IMR-90 (cell line): ENCODE data around the gene DNMT3A. TPM values are rescaled to one million over a fixed set of nuclear protein-coding genes. Genes with fewer than 3 reads are reported as not detected.

Experiments used
- ATAC-seq: fragments of 200-7000 bp; cut with Tn5 transposase; 2 replicates; pipeline ENCODE4 v1.9.1; 2020; ENCODE audit warnings: low read depth, mild to moderate bottlenecking, moderate library complexity
- BruUV-seq: library from RNA; stranded (reverse); fragments of 400-500 nt; replicated peaks from 2 replicates; lab custom pipeline; 2021; lab: Mats Ljungman, UMichigan
- CTCF ChIA-PET: fragments of 300-600 bp; formaldehyde crosslinking; extraction: SDS; loops from one replicate; lab custom pipeline; 2021; ENCODE audit warnings: antibody characterized with exemption; lab: Yijun Ruan, JAX
- POLR2A ChIA-PET: fragments of 300-600 bp; sonication (Branson Sonifier 250); formaldehyde crosslinking; loops from one replicate; lab custom pipeline; 2022; ENCODE audit warnings: antibody characterized with exemption; ENCODE audit not compliant: unreplicated experiment; lab: Charles Lee
- DNase-seq: peaks from one replicate; pipeline ENCODE4 v3.0.0; 2013
- H2AFZ ChIP-seq: replicated peaks from 2 replicates; pipeline ENCODE3; 2013; ENCODE audit warnings: low read length, mild to moderate bottlenecking; ENCODE audit not compliant: poor library complexity
- H2AK5ac ChIP-seq: 2 replicates; pipeline ENCODE4 v1.6.1; 2013; ENCODE audit warnings: low read depth, low read length, inconsistent platforms
- H2AK9ac ChIP-seq: replicated peaks from 2 replicates; pipeline ENCODE3; 2013; ENCODE audit warnings: mild to moderate bottlenecking, low read depth, low read length, moderate library complexity; ENCODE audit not compliant: poor library complexity
- H2BK120ac ChIP-seq: 2 replicates; pipeline ENCODE4 v1.6.1; 2013; ENCODE audit warnings: low read depth, low read length, inconsistent platforms
- H2BK15ac ChIP-seq: 3 replicates; pipeline ENCODE4 v1.6.1; 2013; ENCODE audit warnings: low read depth, low read length, inconsistent platforms
- H2BK20ac ChIP-seq: 2 replicates; pipeline ENCODE4 v1.6.1; 2013; ENCODE audit warnings: low read depth, mild to moderate bottlenecking, inconsistent platforms, low read length, moderate library complexity
- H2BK5ac ChIP-seq: 2 replicates; pipeline ENCODE4 v1.6.1; 2013; ENCODE audit warnings: mild to moderate bottlenecking, low read depth, low read length, inconsistent platforms; ENCODE audit not compliant: poor library complexity, severe bottlenecking
- H3K14ac ChIP-seq: replicated peaks from 2 replicates; pipeline ENCODE4 v1.6.1; 2013; ENCODE audit warnings: low read depth, low read length, inconsistent platforms
- H3K18ac ChIP-seq: 2 replicates; pipeline ENCODE4 v1.6.1; 2013; ENCODE audit warnings: low read depth, low read length, control low read depth
- H3K23ac ChIP-seq: 2 replicates; pipeline ENCODE4 v1.6.1; 2013; ENCODE audit warnings: low read depth, low read length, inconsistent platforms
- H3K27ac ChIP-seq: 2 replicates; pipeline ENCODE4 v1.5.1; 2013; ENCODE audit warnings: mild to moderate bottlenecking, control low read depth, low read length; ENCODE audit not compliant: insufficient read depth
- H3K27me3 ChIP-seq: 2 replicates; pipeline ENCODE4 v1.6.1; 2013; ENCODE audit warnings: low read length; ENCODE audit not compliant: control insufficient read depth, insufficient read depth
- H3K36me3 ChIP-seq: 2 replicates; pipeline ENCODE4 v1.6.1; 2013; ENCODE audit warnings: low read length, mixed read lengths; ENCODE audit not compliant: control insufficient read depth, insufficient read depth
- H3K4ac ChIP-seq: 2 replicates; pipeline ENCODE4 v1.6.1; 2013; ENCODE audit warnings: low read depth, low read length, inconsistent platforms
- H3K4me1 ChIP-seq: 2 replicates; pipeline ENCODE4 v1.6.1; 2013; ENCODE audit warnings: low read length, mixed read lengths; ENCODE audit not compliant: control insufficient read depth, insufficient read depth
- H3K4me2 ChIP-seq: 2 replicates; pipeline ENCODE4 v1.6.1; 2013; ENCODE audit warnings: low read depth, mild to moderate bottlenecking, control low read depth, low read length, moderate library complexity
- H3K4me3 ChIP-seq: 2 replicates; pipeline ENCODE4 v1.5.1; 2013; ENCODE audit warnings: low read depth, mild to moderate bottlenecking, control low read depth, low read length, moderate library complexity; ENCODE audit not compliant: insufficient read depth
- H3K56ac ChIP-seq: 2 replicates; pipeline ENCODE4 v1.6.1; 2013; ENCODE audit warnings: low read length, inconsistent platforms; ENCODE audit not compliant: insufficient read depth; ENCODE audit errors: extremely low read depth
- H3K79me1 ChIP-seq, 2 experiments: 2 replicates each; pipeline ENCODE4 v1.6.1; 2013; ENCODE audit warnings: low read length in 2 of 2, inconsistent platforms in 1 of 2, low read depth in 1 of 2
- H3K9ac ChIP-seq: 2 replicates; pipeline ENCODE4 v1.6.1; 2013; ENCODE audit warnings: low read depth, low read length, control low read depth
- H3K9me1 ChIP-seq: 2 replicates; pipeline ENCODE4 v1.6.1; 2013; ENCODE audit warnings: low read length, inconsistent platforms; ENCODE audit not compliant: insufficient read depth
- H3K9me3 ChIP-seq: 2 replicates; pipeline ENCODE4 v1.6.1; 2013; ENCODE audit warnings: low read length; ENCODE audit not compliant: control insufficient read depth, insufficient read depth
- H4K20me1 ChIP-seq: 2 replicates; pipeline ENCODE4 v1.6.1; 2013; ENCODE audit warnings: low read length, inconsistent platforms; ENCODE audit not compliant: insufficient read depth
- H4K5ac ChIP-seq: 2 replicates; pipeline ENCODE4 v1.6.1; 2013; ENCODE audit warnings: mild to moderate bottlenecking, low read depth, low read length, control low read depth
- H4K8ac ChIP-seq, 2 experiments: 2 replicates each; pipeline ENCODE4 v1.6.1; 2013; ENCODE audit warnings: low read depth in 2 of 2, low read length in 2 of 2, control low read depth in 1 of 2, inconsistent platforms in 1 of 2
- H4K91ac ChIP-seq: 2 replicates; pipeline ENCODE4 v1.6.1; 2013; ENCODE audit warnings: low read depth, low read length, inconsistent platforms; ENCODE audit not compliant: insufficient read depth
- BHLHE40 ChIP-seq: fragments of 150-350 bp; IDR thresholded peaks from 2 replicates; pipeline ENCODE4 v1.6.1; 2016; ENCODE audit warnings: mild to moderate bottlenecking, low read depth, low read length
- CEBPB ChIP-seq: IDR thresholded peaks from 2 replicates; pipeline ENCODE4 v1.6.1; 2012; ENCODE audit warnings: low read depth, low read length, improper control_type of control experiment
- CHD1 ChIP-seq: IDR thresholded peaks from 2 replicates; pipeline ENCODE4 v1.6.1; 2012; ENCODE audit warnings: low read depth, low read length, improper control_type of control experiment
- CTCF ChIP-seq: conservative IDR thresholded peaks from 2 replicates; pipeline ENCODE4 v1.5.1; 2012; ENCODE audit warnings: mild to moderate bottlenecking, low read depth, low read length, improper control_type of control experiment
- ELK1 ChIP-seq: fragments of 150-350 bp; IDR thresholded peaks from 2 replicates; pipeline ENCODE4 v1.6.1; 2016; ENCODE audit warnings: low read depth, mild to moderate bottlenecking, low read length, moderate library complexity, borderline replicate concordance
- MAZ ChIP-seq: IDR thresholded peaks from 2 replicates; pipeline ENCODE4 v1.6.1; 2012; ENCODE audit warnings: low read depth, mild to moderate bottlenecking, low read length, improper control_type of control experiment, moderate library complexity, borderline replicate concordance
- NFE2L2 ChIP-seq: fragments of 150-350 bp; IDR thresholded peaks from 2 replicates; pipeline ENCODE4 v1.6.1; 2016; ENCODE audit warnings: low read depth, mild to moderate bottlenecking, low read length
- POLR2A ChIP-seq: IDR thresholded peaks from 2 replicates; pipeline ENCODE4 v1.6.1; 2012; ENCODE audit warnings: mild to moderate bottlenecking, low read depth, low read length
- RCOR1 ChIP-seq: IDR thresholded peaks from 2 replicates; pipeline ENCODE4 v1.6.1; 2012; ENCODE audit warnings: mild to moderate bottlenecking, low read length, improper control_type of control experiment; ENCODE audit not compliant: insufficient replicate concordance
- RFX5 ChIP-seq: IDR thresholded peaks from 2 replicates; pipeline ENCODE4 v1.8.0; 2012; ENCODE audit warnings: low read depth, mild to moderate bottlenecking, low read length, moderate library complexity
- SMC3 ChIP-seq: fragments of 150-350 bp; IDR thresholded peaks from 2 replicates; pipeline ENCODE4 v1.6.1; 2016; ENCODE audit warnings: low read depth, mild to moderate bottlenecking, antibody characterized with exemption, low read length, moderate library complexity
- USF2 ChIP-seq: fragments of 150-350 bp; IDR thresholded peaks from 2 replicates; pipeline ENCODE4 v1.6.1; 2017; ENCODE audit warnings: mild to moderate bottlenecking, antibody characterized with exemption, low read length, low read depth
- WGBS, 2 experiments: methylation state at CpG; one replicate each; pipeline versions ENCODE4 v1.1.5 to v1.1.7; 2013; ENCODE audit warnings: missing lambda C conversion rate in 2 of 2; ENCODE audit not compliant: insufficient read length in 1 of 2; ENCODE audit errors: extremely low coverage in 2 of 2; 5-methylcytosine and 5-hydroxymethylcytosine counted together
- dilution Hi-C: fragments of 300-500 bp; cut with HindIII; formaldehyde crosslinking; loops from one replicate; pipeline ENCODE4 v1.14.3; 2018; ENCODE audit warnings: low sequenced_read_pairs; ENCODE audit not compliant: unreplicated experiment
- in situ Hi-C: fragments of 300-500 bp; cut with MboI; formaldehyde crosslinking; loops from 3 replicates; pipeline ENCODE4 v1.14.3; 2019; ENCODE audit warnings: low sequenced_read_pairs, inconsistent platforms, mixed read lengths
- intact Hi-C: fragments of 100-400 bp; cut with micrococcal nuclease; formaldehyde crosslinking; loops from 2 replicates; pipeline ENCODE4 v1.10.0; 2022
- polyA plus RNA-seq, 3 experiments: library from polyadenylated mRNA; depleted of rRNA; stranded (reverse); fragments of >200 nt; gene quantifications; 2 replicates each; pipeline ENCODE4 v1.2.3, GENCODE V29; 2012; ENCODE audit warnings: low replicate concordance in 1 of 3
- total RNA-seq: library from RNA; depleted of rRNA; stranded (reverse); fragments of >200 nt; gene quantifications from 2 replicates; pipeline ENCODE4 v1.2.3, GENCODE V29; 2012

The DNMT3A gene
- total and polyA plus RNA-seq, 2 of the 4 experiments (the other 2 are of a cell fraction), result 4.4 to 9.7 TPM

- H3K18ac ChIP-seq, result no peak overlapping the region
- no peak overlapping the region for H2BK5ac ChIP-seq
- no peaks in the 10 kb centered on the region for H3K36me3 ChIP-seq
- H3K14ac ChIP-seq, result peak overlapping the region; percentile 25; the same call in 1 of the 2 replicates
- no peak overlapping the region for H3K9ac ChIP-seq
- no peaks in the 10 kb centered on the region for H3K9me3 ChIP-seq
- H2AFZ ChIP-seq, result peak overlapping the region; percentile 91
- peak overlapping the region; percentile 65 for H3K4ac ChIP-seq
- H3K56ac ChIP-seq, result no peak overlapping the region
- H3K4me2 ChIP-seq, result peak overlapping the region; percentile 84
- ATAC-seq (peak; percentile 100), DNase-seq (peak; percentile 79)
- H2BK120ac ChIP-seq, result no peak overlapping the region; the same call in 1 of the 2 replicates
- no peak overlapping the region for H2BK15ac ChIP-seq
- H3K27me3 ChIP-seq, result no peaks in the 10 kb centered on the region
- H3K79me1 ChIP-seq, result no peaks in the 10 kb centered on the region
- POLR2A ChIA-PET, result no interaction called here
- H2AK5ac ChIP-seq, result peak overlapping the region; percentile 86
- H3K23ac ChIP-seq, result no peak overlapping the region
- H4K91ac ChIP-seq, result 0 out of 2 replicates have a peak overlapping the region, but pooled peaks have one; percentile 9
- dilution Hi-C loops, result no loop called here
- in situ Hi-C loops, result no loop called here
- H3K4me3 ChIP-seq, result peak overlapping the region; percentile 18; the same call in 1 of the 2 replicates
- WGBS, 2 experiments, result 13% methylated on average over 14 of the region's 52 CpGs; no CpG with 5 or more reads in 1 of the 2 experiments
- peaks cover 16% of the 10 kb centered on the region for H3K9me1 ChIP-seq
- H4K5ac ChIP-seq, result no peak overlapping the region
- peak overlapping the region; percentile 67 for H2AK9ac ChIP-seq
- no peak overlapping the region; the same call in 1 of the 2 replicates for H2BK20ac ChIP-seq
- H4K20me1 ChIP-seq, result no peaks in the 10 kb centered on the region
- CTCF ChIA-PET, result interaction anchor here (0.6 to 1.6 kb wide), 7 partner anchors 9 to 225 kb away, joined by 3 to 4 read pairs (median 3); no protein-coding TSS in a partner anchor
- no peak overlapping the region for H3K27ac ChIP-seq
- intact Hi-C loops, result loop anchor here (2.0 kb wide), 2 partner anchors 34 to 146 kb away; no protein-coding TSS in a partner anchor
- H4K8ac ChIP-seq, result peak overlapping the region in 1 of 2 experiments; percentile 85; a peak in 1 of 4 replicates
- BruUV-seq, result no TSS peak
- peaks cover 8% of the 10 kb centered on the region for H3K4me1 ChIP-seq
- TF ChIP-seq USF2, result peak; percentile 85
- TF ChIP-seq CEBPB, result no peak
- peak; percentile 20 for TF ChIP-seq RCOR1
- TF ChIP-seq CHD1, result 0 out of 2 replicates have a peak, but pooled peaks have one; percentile 58
- TF ChIP-seq SMC3, result peak; percentile 76
- peak; percentile 96 for TF ChIP-seq CTCF
- TF ChIP-seq RFX5, result no peak
- TF ChIP-seq MAZ, result peak; percentile 96
- TF ChIP-seq BHLHE40, result peak; percentile 54
- TF ChIP-seq POLR2A, result 0 out of 2 replicates have a peak, but pooled peaks have one; percentile 38
- TF ChIP-seq NFE2L2, result no peak
- no peak for TF ChIP-seq ELK1
These were observed 35.3 kb upstream of the DNMT3A start for GRCh38 chr2:25376750-25377621.
